HG03442 (cell line): ENCODE measurements around the gene YAP1.

Source experiments
- ATAC-seq: cut with Tn5 transposase; IDR thresholded peaks from one replicate; pipeline ENCODE4 v1.9.1; 2021; ENCODE audit warnings: mild to moderate bottlenecking, moderate library complexity; ENCODE audit not compliant: unreplicated experiment

Gene YAP1

DNA sequence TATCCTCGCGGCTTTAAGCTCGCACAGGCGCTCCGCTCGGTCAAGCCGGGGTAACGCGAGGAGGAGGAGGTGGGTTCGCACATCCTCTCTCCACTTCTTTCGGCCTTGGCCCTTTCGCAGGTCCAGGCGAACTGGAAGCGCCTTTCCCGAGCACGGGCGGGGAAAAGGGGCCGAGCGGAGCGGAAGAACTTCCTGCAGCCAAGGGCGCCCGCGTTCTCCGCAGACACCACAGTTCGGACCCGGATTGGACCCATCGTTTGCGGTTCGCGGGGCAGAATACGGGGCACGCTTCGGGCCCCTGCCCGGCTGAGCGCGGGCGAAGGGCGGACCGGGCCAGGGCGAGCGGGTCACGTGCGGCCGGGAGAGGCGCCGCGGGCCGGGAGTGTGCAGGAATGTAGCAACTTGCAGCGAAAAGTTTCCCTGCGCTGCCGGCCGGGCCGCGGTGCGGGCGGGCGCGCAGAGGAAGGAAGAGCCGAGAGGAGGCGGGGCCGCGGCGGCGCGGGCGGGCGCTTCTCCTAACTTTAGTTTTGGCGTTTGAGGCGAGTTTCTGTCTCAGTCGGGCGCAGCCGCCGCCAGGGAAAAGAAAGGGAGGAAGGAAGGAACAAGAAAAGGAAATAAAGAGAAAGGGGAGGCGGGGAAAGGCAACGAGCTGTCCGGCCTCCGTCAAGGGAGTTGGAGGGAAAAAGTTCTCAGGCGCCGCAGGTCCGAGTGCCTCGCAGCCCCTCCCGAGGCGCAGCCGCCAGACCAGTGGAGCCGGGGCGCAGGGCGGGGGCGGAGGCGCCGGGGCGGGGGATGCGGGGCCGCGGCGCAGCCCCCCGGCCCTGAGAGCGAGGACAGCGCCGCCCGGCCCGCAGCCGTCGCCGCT is at the start of gene YAP1:
Gene YAP1 (plus strand): TSS at position 552 of the 865 bp plus-strand sequence. CDS start 402 bp downstream, outside the sequence.
- peak; percentile 85 for ATAC-seq

DNA sequence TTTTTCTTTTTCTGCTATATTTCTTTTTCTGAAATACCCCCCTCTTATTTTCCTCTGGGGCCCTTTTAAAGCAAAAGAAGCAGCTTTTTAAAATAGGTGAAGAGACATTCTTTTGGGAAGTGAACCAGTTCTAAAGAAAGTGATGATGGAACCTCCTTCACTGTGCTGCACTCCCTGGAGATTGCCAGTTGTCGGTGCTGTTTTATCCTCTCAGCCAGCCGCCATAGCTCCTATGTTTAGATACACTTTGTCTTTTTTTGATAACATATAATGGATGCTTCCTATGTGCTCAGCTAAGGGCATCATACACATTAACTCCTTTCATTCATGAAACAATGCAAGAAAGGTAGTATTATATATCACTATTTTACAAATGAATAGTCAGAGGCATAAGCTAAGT is 49.0 kb upstream of the YAP1 start:
- no peak for ATAC-seq

DNA sequence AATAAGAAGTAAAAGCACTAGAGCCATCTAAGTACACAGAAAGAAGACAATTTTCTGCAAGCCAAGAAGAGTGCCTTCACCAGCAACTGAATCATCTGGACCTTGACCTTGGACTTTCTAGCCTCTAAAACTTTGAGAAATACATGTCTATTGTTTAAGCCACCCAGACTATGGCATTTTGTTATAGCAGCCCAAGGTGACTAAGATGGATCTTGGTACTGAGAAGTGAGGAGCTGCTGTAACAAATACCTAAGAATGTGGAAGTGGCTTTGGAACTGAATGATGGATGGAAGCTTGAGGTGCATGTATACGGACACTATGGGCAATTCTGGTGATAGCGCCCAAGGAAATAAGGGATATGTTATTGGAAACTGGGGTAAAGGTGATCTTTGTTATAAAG is 48.1 kb upstream of the YAP1 start:
- no peak for ATAC-seq

DNA sequence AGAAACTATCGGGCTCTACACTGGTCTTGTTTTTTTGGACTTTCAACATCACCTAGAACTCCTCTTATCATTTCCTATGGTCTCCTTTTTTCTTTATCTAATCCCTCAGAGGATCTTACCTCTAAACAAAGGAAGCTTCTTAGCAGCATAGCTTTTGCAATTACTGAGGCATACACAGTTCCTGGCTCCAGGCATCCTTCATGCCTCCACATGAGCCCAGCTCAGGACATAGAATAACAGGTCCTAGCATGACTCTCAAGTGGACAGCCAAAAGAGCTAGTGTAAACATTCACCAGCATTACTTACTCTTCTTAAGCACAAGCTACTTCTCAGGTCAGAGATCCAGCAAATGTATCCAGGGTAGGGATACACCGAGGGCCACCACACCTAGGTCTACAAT is 45.9 kb upstream of the YAP1 start:
- ATAC-seq: no peak

DNA sequence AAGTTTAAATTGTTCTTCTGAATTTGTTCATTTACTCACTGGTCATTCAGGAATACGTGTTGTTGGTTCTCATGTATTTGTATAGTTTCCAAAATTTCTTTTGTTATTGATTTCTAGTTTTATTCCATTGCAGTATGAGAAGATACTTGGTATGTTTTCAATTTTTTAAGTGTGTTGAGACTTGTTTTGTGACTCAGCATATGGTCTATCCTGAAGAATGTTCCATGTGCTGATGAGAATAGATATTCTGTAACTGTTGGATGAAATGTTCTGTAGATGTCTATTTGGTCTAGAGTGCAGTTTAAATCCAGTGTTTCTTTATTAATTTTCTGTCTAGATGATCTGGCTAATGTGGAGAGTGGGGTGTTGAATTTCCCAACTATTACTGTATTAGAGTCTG is 39.5 kb upstream of the YAP1 start:
- no peak for ATAC-seq

DNA sequence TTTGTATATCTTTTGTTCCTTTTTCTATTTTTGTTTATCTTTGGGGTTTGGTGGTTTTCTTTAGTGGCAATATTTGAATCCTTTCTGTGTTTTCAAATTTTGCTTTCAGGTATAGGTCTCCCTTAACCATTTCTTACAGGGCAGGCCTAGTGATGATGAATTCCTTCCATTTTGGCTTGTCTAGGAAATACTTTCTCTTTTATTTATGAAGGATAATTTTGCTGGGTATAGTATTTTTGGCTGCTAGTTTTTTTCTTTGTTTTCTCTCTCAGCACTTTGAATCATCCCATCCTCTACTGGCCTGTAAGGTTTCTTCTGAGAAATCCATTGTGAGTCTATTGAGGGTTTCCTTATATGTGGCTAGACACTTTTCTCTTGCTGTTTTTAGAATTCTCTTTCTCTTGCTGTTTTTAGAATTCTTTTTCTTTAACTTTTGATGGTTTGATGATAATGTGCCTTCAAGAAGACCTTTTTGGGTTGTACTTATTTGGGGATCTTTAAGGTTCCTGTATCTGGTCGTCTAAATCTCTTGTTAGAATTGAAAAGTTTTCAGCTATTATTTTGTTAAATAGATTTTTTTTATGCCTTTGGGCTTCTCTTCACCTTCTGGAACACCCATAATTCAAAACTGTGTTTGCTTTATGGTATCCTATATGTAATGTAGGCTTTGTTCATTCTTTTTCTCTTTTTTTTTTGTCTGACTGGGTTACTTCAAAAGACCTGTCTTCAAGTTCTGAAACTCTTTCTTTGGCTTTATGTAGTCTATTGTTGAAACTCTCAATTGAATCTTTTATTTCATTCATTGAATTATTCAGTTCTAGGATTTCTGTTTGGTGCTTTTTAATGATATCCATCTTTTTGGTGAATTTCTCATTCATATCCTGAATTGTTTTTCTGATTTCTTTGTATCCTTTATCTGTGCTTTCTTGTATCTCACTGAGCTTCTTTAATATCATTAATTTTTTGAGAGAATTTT is 38.5 kb upstream of the YAP1 start:
- no peak for ATAC-seq

DNA sequence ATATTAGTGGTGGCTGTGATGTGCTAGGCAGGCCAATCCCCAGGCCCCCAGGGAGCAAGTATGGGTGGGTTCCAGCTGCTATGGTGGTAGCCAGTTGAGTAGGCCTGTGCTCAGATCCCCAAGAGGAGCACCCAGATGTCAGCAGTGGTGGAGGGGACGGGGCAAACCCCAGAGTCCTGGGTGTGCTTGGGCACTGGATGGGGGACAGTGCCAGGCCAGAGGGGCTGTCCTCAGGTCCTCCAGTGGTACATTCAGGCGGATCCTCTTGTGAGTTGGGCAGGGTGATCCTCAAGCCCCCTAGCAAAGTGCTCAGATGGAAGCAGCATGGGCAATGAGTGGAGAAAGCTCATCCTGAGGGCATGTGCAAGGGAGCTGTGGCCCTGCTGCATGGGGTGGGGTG is 37.0 kb upstream of the YAP1 start:
- ATAC-seq: no peak

DNA sequence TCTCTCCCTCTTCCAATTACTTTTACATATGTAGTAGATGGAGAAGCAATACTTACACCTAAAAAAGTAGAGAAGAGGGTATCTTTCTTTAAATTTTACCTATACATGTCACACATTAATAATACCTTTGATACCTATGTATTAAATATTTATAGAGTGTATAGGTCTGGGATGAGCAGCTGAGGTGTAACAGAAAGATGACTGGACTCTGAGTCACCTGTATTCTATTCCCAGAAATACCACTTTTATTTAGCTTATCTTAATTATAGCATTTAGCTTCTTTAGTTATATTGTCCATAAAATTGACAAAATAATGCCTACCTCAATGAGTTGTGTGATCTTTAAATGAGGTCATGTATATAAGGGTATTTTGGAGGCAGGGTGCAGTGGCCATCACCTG is 30.6 kb upstream of the YAP1 start:
- no peak for ATAC-seq

DNA sequence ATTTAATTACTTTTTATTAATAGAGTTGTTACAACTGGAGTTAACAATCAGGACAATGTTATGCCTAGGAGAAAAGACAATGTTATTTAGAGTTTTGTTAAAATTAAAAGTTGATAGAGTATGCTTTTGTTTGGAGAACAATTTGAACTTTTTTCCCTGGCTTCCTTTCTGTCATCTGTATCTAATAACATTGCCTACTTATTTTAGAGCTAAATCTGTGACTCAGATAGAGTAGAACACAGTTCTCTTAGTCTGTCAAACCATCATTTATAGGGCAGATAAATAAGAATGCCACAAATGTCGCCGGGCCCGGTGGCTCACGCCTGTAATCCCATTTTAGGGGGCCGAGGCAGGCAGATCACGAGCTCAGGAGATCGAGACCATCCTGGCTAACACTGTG is 28.9 kb upstream of the YAP1 start:
- ATAC-seq: no peak

DNA sequence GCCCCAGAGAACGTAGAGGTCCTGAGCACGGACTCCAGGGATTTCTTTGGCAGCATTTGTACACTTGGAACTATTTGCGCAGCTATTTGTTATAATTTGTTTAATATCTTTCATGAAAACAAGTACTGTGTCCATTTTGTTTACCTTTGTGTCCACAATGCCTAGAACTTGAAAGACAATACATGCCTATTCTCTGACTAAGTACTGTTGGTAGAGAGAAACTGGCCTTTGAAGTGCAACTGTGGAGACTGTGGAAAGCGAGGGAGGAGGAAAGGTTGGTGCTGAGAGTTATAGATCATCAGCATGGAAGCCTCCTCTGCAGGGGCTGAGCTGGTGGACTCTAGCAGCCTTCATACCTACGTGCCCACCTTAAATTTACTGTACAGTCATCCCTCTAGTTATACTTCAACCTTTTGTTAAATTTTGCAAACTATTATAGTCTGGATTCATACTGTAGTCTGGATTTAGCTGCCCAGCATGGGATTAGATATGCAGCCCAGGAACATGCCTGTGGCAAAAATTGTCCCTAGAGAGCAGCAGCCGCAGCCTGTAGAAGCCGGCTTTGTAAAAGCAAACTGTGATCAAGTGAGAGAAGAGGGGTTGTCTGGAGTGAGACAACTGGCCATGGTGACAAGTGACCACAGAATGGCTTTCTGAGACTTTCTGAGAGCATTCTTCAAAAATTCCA is 24.2 kb upstream of the YAP1 start:
- ATAC-seq: no peak

DNA sequence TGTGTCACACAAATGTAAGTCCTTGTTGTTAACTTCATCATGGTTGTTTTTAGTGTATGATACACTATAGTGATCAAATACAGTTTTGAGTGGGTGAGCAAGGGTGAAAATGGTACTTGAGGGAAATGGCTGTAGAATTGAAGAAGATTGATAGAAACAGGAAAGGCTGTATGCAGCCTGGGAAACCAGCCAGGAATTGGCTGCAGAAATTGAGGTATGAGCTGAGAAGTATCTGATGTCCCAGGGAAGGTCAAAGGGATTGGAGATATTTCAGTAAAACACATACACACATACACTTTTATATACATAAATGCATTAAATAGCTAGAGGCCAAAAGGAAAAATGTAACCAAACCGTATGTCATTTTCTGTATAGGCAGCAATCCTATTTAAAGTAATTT is 13.1 kb upstream of the YAP1 start:
- no peak for ATAC-seq

DNA sequence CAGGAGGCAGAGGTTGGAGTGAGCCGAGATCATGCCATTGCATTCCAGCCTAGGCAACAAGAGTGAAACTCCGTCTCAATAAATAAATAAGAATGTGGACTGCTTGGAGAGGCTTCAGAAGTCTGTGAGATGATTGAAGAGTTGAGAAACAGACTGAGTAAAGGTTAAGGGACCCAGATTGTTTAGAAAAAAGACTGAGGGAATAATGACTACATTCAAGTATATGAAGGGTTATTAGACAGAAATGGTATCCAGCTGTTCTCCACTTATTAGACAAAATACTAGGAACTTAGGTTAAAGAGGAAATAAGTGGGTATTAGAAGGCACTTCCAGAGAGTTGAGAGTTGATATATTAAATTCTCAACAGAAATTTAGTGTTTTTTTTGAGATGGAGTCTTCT is 10.5 kb upstream of the YAP1 start:
- ATAC-seq: no peak

DNA sequence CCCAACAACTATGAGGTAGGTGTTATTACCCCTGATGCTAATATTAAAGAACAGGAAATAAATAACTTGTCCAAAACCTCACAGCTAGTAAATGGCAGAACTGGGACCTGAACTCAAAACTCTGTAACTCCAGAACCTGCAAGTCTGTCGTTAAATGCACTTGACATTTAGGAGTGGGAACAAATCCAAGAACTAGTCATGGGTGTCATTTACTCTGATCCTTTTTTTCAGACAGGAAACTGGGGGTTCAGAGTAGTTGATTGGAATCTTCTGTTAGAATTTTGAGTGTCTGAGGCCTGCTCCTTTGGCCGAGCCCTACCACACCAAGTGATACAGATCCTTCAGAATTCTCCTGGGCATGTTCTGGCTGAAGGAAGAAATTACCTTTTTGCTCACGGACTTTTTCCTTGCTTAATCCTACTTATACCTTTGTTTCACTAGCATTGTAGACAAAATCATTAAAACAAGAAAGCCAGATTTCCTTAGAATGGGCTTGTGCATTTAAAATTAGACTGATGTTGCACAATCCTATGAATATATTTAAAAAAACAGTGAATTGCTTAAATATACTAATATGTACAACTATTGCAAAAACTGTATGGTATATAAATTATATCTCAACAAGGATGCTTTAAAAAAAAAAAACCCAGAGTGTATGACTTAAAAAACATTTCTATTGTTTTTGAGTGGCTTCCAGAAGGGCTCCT is 1.4 kb upstream of the YAP1 start:
- ATAC-seq: no peak

DNA sequence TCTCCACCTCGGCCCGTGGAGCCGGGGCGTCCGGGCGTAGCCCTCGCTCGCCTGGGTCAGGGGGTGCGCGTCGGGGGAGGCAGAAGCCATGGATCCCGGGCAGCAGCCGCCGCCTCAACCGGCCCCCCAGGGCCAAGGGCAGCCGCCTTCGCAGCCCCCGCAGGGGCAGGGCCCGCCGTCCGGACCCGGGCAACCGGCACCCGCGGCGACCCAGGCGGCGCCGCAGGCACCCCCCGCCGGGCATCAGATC is 439 bp downstream of the YAP1 start:
- no peak for ATAC-seq

DNA sequence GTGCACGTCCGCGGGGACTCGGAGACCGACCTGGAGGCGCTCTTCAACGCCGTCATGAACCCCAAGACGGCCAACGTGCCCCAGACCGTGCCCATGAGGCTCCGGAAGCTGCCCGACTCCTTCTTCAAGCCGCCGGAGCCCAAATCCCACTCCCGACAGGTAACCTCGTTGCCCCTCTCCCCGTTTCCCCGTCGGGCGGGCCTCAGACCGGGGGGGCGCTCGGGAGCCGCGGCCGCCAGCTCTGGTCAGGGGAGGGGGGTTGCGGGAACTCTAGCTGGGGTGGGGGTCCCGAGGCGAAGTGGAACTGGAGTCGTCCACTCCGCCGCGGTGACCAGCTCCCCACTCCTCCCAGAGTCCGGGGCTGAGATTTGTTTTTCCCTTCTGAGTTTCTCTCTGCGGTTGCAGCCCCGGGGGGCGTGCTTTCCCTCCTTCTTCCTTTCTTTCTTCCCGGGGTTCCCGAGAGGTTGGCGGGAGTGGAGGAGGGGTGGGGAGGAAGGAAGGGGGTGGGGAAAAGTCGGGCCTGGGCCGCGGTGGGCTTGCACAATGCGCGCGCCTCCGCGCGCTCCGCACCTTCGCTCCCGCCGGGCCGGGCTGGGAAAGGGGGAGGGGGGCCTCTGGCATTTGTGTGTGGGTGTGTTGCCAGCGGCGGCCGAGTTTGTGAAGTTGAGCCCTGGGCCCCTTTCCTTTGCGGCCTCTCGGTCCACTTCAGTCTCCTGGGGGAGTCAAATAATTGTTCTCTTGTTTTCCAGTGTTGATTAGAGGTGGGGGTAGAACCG is 952 bp downstream of the YAP1 start:
- no peak for ATAC-seq

DNA sequence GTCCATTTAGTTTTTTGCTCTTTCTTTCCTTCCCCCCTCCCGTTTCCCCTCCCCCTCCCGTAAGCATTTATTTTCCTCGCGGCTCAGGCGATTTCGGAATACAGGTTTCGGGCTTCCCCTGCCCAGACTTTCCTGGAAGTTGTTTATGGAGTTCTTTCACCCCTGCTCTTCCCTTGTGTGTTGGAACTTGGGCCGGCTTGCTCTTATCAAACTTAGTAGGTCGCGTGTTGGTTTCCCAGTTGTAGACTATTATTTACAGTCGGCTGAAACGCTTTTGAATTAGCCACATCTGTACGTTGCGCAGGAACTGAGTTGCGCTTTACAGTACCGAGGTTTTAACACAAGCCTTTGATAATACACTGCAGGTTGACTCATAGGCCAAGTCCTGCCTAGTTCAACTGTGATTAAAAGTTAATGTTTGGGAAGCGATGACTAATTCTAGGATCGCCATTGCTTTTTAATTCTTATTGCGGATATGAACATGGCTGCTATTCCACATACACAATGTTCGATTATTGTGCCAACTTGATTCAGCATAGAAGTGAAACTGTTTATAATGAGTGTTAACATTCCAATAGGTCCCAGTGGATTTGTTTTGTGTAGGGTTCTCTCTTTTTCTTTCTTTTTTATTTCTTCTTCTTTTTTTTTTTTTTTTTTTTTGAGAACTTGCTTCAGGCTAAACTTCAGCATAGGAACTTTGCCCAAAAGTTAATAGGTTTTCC is 1.7 kb downstream of the YAP1 start:
- no peak for ATAC-seq

DNA sequence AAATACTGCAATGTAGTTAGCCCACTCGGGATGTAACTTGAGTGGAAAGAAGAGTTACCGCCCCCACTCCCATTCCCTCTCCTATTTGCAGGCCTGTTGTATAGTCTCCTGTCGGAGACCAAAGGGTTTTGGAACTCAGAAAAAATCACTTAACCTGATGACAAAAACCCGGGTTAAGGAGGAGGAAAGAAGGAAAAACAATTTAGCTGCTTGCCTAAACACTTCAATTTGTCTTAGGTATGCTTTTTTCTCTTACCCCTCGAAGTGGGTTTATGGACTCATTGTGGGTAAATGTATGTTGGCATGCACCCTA is 2.2 kb downstream of the YAP1 start:
- ATAC-seq: no peak

DNA sequence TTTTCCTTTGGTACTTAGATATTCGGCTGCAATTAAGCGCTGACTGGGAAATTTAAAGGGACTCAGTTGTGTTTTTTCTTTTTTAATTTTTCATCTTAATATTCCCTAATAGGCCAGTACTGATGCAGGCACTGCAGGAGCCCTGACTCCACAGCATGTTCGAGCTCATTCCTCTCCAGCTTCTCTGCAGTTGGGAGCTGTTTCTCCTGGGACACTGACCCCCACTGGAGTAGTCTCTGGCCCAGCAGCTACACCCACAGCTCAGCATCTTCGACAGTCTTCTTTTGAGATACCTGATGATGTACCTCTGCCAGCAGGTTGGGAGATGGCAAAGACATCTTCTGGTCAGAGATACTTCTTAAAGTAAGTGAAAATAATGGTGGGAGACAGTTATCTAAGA is 3.8 kb downstream of the YAP1 start:
- ATAC-seq: no peak

DNA sequence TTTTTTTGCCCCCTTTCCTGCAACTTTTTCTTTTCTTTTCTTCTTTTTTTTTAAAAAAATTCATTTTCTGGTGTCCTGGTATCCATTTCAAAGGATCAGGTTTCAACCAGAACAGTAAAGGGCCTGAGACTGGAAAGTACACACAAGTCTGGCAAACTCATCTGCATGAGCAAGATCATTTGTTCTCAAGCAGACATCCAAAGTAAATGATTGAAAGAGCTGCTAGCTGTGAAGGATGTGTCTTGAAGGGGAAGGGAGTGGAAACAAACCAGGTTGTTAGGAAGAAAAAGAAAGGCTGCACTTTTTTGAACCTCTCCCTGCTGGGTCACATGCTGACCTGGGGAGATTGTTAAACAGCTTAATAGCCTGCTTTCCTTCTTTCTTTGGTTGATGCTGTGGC is 5.3 kb downstream of the YAP1 start:
- no peak for ATAC-seq
